ENCODE data around the gene PSD4. TPM values are rescaled to one million over a fixed set of nuclear protein-coding genes. Genes with fewer than 3 reads are reported as not detected.

The PSD4 gene
- total and polyA plus RNA-seq, 2 experiments from 2014 or later = 2.5 to 9.0 TPM

Other genes starting within 250 kb of the PSD4 start
- 0.30 TPM in 1 of 2 replicates, not detected in the other for gene IL36G, start 196.0 kb upstream of the PSD4 start, total RNA-seq
- gene IL36G, start 196.0 kb upstream of the PSD4 start, polyA plus RNA-seq = not detected in 2 replicates
- not detected in 2 replicates for gene IL36A, start 168.5 kb upstream of the PSD4 start, total RNA-seq
- gene IL36A, start 168.5 kb upstream of the PSD4 start, polyA plus RNA-seq = not detected in 2 replicates
- gene IL36B, start 121.1 kb upstream of the PSD4 start, total RNA-seq = not detected in 2 replicates
- gene IL36B, start 121.1 kb upstream of the PSD4 start, polyA plus RNA-seq = not detected in 2 replicates
- not detected in 2 replicates for gene IL36RN, start 114.8 kb upstream of the PSD4 start, total RNA-seq
- not detected in 2 replicates for gene IL36RN, start 114.8 kb upstream of the PSD4 start, polyA plus RNA-seq
- not detected in 2 replicates for gene IL1F10, start 106.0 kb upstream of the PSD4 start, total RNA-seq
- not detected in 2 replicates for gene IL1F10, start 106.0 kb upstream of the PSD4 start, polyA plus RNA-seq
- not detected in 2 replicates for gene IL1RN, start 46.4 kb upstream of the PSD4 start, total RNA-seq
- gene IL1RN, start 46.4 kb upstream of the PSD4 start, polyA plus RNA-seq = not detected in 2 replicates
- gene PAX8, start 105.0 kb downstream of the PSD4 start, total RNA-seq = not detected in 2 replicates
- not detected in 2 replicates for gene PAX8, start 105.0 kb downstream of the PSD4 start, polyA plus RNA-seq